ENCODE data around the gene KLHL21. TPM values are rescaled to one million over a fixed set of nuclear protein-coding genes. Genes with fewer than 3 reads are reported as not detected.
A peak's percentile ranks its signal among the peaks of the same experiment; 100 is the strongest.
"Not testable (repeated sequence)": the region's sequence is repeated elsewhere in the genome, so short reads cannot be mapped to it uniquely, and the experiment has no call there.

The KLHL21 gene
- total RNA-seq, 1 experiment from 2014 or later = 32.0 TPM

GRCh38 chr1:6612641-6613360, 10.1 kb upstream of the KLHL21 start:
- Histone ChIP-seq H3K9me3 (no peaks in the 10 kb centered on the region), H3K27me3 (no peaks in the 10 kb centered on the region), H3K4me3 (peak overlapping the region; percentile 57), H3K36me3 (peaks cover 18% of the 10 kb centered on the region)
- DNase-seq = peak; percentile 55

GRCh38 chr1:6603915-6604558, 1.4 kb upstream of the KLHL21 start:
- no peak for DNase-seq
- Histone ChIP-seq H3K36me3 (peaks cover 10% of the 10 kb centered on the region), H3K27me3 (no peaks in the 10 kb centered on the region), H3K4me3 (no peak overlapping the region), H3K9me3 (no peaks in the 10 kb centered on the region)

- Histone ChIP-seq H3K27me3 (no peaks in the 10 kb centered on the region), H3K9me3 (no peaks in the 10 kb centered on the region), H3K36me3 (peaks cover 14% of the 10 kb centered on the region)
Measured at GRCh38 chr1:6603238-6603914, 707 bp upstream of the KLHL21 start.

GRCh38 chr1:6601923-6602668, 573 bp downstream of the KLHL21 start:
- Histone ChIP-seq H3K4me3 (peak overlapping the region; percentile 76), H3K27me3 (no peaks in the 10 kb centered on the region), H3K9me3 (no peaks in the 10 kb centered on the region), H3K36me3 (peaks cover 23% of the 10 kb centered on the region)
- DNase-seq = no peak

More at GRCh38 chr1:6603238-6603914, 707 bp upstream of the KLHL21 start:
- no peak for DNase-seq
- peak overlapping the region; percentile 76 for H3K4me3 ChIP-seq

- Histone ChIP-seq H3K27me3 (no peaks in the 10 kb centered on the region), H3K4me3 (peak overlapping the region; percentile 76), H3K9me3 (no peaks in the 10 kb centered on the region), H3K36me3 (peaks cover 31% of the 10 kb centered on the region)
- peak; percentile 89 for DNase-seq
Measured at GRCh38 chr1:6601049-6601922, 1.4 kb downstream of the KLHL21 start.

- DNase-seq = no peak
- Histone ChIP-seq H3K27me3 (no peaks in the 10 kb centered on the region), H3K4me3 (peak overlapping the region; percentile 76), H3K36me3 (peaks cover 37% of the 10 kb centered on the region), H3K9me3 (no peaks in the 10 kb centered on the region)
Measured at GRCh38 chr1:6600410-6601048, 2.1 kb downstream of the KLHL21 start.

GRCh38 chr1:6599991-6600390, 2.7 kb downstream of the KLHL21 start:
- not testable (repeated sequence) for H3K27me3 ChIP-seq, DNase-seq, H3K9me3 ChIP-seq
- Histone ChIP-seq H3K36me3 (peaks cover 41% of the 10 kb centered on the region), H3K4me3 (peak overlapping the region; percentile 76)

- H3K27me3 ChIP-seq = no peaks in the 10 kb centered on the region
- peaks cover 41% of the 10 kb centered on the region for H3K36me3 ChIP-seq
- no peak for DNase-seq
- peak overlapping the region; percentile 76; the same call in 1 of the 2 replicates for H3K4me3 ChIP-seq
- H3K9me3 ChIP-seq = no peaks in the 10 kb centered on the region
Measured at GRCh38 chr1:6599141-6599975, 3.3 kb downstream of the KLHL21 start.

GRCh38 chr1:6597777-6598131, 4.9 kb downstream of the KLHL21 start:
- Histone ChIP-seq H3K27me3 (no peaks in the 10 kb centered on the region), H3K4me3 (no peak overlapping the region), H3K36me3 (peaks cover 49% of the 10 kb centered on the region)

GRCh38 chr1:6596886-6597776, 5.5 kb downstream of the KLHL21 start:
- Histone ChIP-seq H3K36me3 (peaks cover 54% of the 10 kb centered on the region), H3K9me3 (no peaks in the 10 kb centered on the region), H3K27me3 (no peaks in the 10 kb centered on the region), H3K4me3 (no peak overlapping the region)
- DNase-seq = no peak

More at GRCh38 chr1:6597777-6598131, 4.9 kb downstream of the KLHL21 start:
- no peak for DNase-seq
- H3K9me3 ChIP-seq = no peaks in the 10 kb centered on the region

GRCh38 chr1:6596351-6596750, 6.3 kb downstream of the KLHL21 start:
- no peak for DNase-seq
- Histone ChIP-seq H3K4me3 (no peak overlapping the region), H3K9me3 (no peaks in the 10 kb centered on the region), H3K36me3 (peaks cover 54% of the 10 kb centered on the region), H3K27me3 (no peaks in the 10 kb centered on the region)

- no peak for DNase-seq
- Histone ChIP-seq H3K27me3 (no peaks in the 10 kb centered on the region), H3K9me3 (no peaks in the 10 kb centered on the region), H3K4me3 (no peak overlapping the region), H3K36me3 (peaks cover 51% of the 10 kb centered on the region)
Measured at GRCh38 chr1:6594977-6595740, 7.5 kb downstream of the KLHL21 start.

GRCh38 chr1:6593810-6594209, 8.9 kb downstream of the KLHL21 start:
- H3K36me3 ChIP-seq = peaks cover 45% of the 10 kb centered on the region
- no peak for DNase-seq

More at GRCh38 chr1:6593810-6594209, 8.9 kb downstream of the KLHL21 start:
- H3K9me3 ChIP-seq = no peaks in the 10 kb centered on the region
- no peak overlapping the region for H3K4me3 ChIP-seq
- H3K27me3 ChIP-seq = no peaks in the 10 kb centered on the region
